HCT116 (cell line): ENCODE measurements around the gene DOCK10. TPM values are rescaled to one million over a fixed set of nuclear protein-coding genes. Genes with fewer than 3 reads are reported as not detected.

Experiments
- ATAC-seq: fragments of 200-7000 bp; cut with Tn5 transposase; 2 replicates; pipeline ENCODE4 v1.9.1; 2020; ENCODE audit warnings: mild to moderate bottlenecking, moderate library complexity
- BruUV-seq: library from RNA; stranded (reverse); fragments of 400-500 nt; replicated peaks from 2 replicates; lab custom pipeline; 2021; lab: Mats Ljungman, UMichigan
- CTCF ChIA-PET: fragments of 300-600 bp; sonication (Branson Sonifier 250); formaldehyde crosslinking; loops from one replicate; lab custom pipeline; 2021; ENCODE audit warnings: antibody characterized with exemption; lab: Charles Lee
- POLR2A ChIA-PET: fragments of 300-600, 350-600 bp; sonication (Branson Sonifier 250); formaldehyde crosslinking; loops from one replicate; lab custom pipeline; 2021; ENCODE audit warnings: antibody characterized with exemption; lab: Charles Lee
- RAD21 ChIA-PET, 2 experiments: fragments of 300-600 bp; sonication (Branson Sonifier 250); formaldehyde crosslinking; loops; one replicate each; lab custom pipeline; 2023; ENCODE audit warnings: low total read pairs in 2 of 2; ENCODE audit not compliant: uncharacterized antibody in 2 of 2, unreplicated experiment in 2 of 2, low non-redundant PET in 1 of 2; lab: Charles Lee
- DNase-seq: peaks from one replicate; pipeline ENCODE4 v3.0.0-alpha.2; 2010; ENCODE audit warnings: low read depth, low spot score
- H2AFZ ChIP-seq: fragments of 200-600 bp; shearing (Covaris generic), sonication (generic); 2 replicates; pipeline ENCODE4 v1.6.1; 2017; ENCODE audit warnings: low read depth, mixed run types, mixed read lengths, antibody characterized with exemption, low read length; ENCODE audit not compliant: poor library complexity, severe bottlenecking
- H3K27ac ChIP-seq: 2 replicates; pipeline ENCODE4 v1.5.1; 2012; ENCODE audit warnings: low read depth, low read length
- H3K27me3 ChIP-seq: fragments of 200-600 bp; sonication (generic); 2 replicates; pipeline ENCODE4 v1.6.1; 2016; ENCODE audit warnings: mixed run types, low read length, mixed read lengths; ENCODE audit not compliant: insufficient read depth
- H3K36me3 ChIP-seq, 2 experiments: fragments of 200-500 bp in 1 of 2; fragments of 200-600 bp in 1 of 2; sonication (Bioruptor generic) in 1 of 2; sonication (generic) in 1 of 2; 2 replicates each; pipeline versions ENCODE4 v1.5.1 to v1.6.1; 2014 to 2016; ENCODE audit warnings: low read length in 2 of 2, inconsistent platforms in 1 of 2, mixed read lengths in 1 of 2, mixed run types in 1 of 2; ENCODE audit not compliant: insufficient read depth in 2 of 2, control insufficient read depth in 1 of 2
- H3K4me1 ChIP-seq, 2 experiments: fragments of 200-600 bp in 1 of 2; sonication (generic) in 1 of 2; 2 replicates each; pipeline versions ENCODE4 v1.5.1 to v1.6.1; 2012 to 2017; ENCODE audit warnings: low read length in 2 of 2, inconsistent platforms in 1 of 2, mild to moderate bottlenecking in 1 of 2, mixed read lengths in 1 of 2, mixed run types in 1 of 2, moderate library complexity in 1 of 2; ENCODE audit not compliant: insufficient read depth in 2 of 2, control insufficient read depth in 1 of 2
- H3K4me2 ChIP-seq: fragments of 200-600 bp; sonication (generic); 2 replicates; pipeline ENCODE4 v1.6.1; 2017; ENCODE audit warnings: mixed run types, low read length, mixed read lengths
- H3K4me3 ChIP-seq, 2 experiments: fragments of 200-600 bp in 1 of 2; sonication (generic) in 1 of 2; replicated peaks in 1 of 2; 2 replicates each; pipeline ENCODE4 v1.5.1; 2011 to 2016; ENCODE audit warnings: low read length in 2 of 2, control low read depth in 1 of 2, low read depth in 1 of 2, mild to moderate bottlenecking in 1 of 2, mixed read lengths in 1 of 2, mixed run types in 1 of 2
- H3K79me2 ChIP-seq: fragments of 200-600 bp; sonication (generic); 2 replicates; pipeline ENCODE4 v1.6.1; 2017; ENCODE audit warnings: mild to moderate bottlenecking, mixed run types, low read length, moderate library complexity, mixed read lengths; ENCODE audit not compliant: insufficient read depth
- H3K9ac ChIP-seq: fragments of 200-600 bp; sonication (generic); 2 replicates; pipeline ENCODE4 v1.6.1; 2016; ENCODE audit warnings: low read length, mixed read lengths
- H3K9me2 ChIP-seq: fragments of 200-600 bp; sonication (generic), shearing (Covaris generic); 2 replicates; pipeline ENCODE4 v1.6.1; 2017; ENCODE audit warnings: mixed run types, mild to moderate bottlenecking, moderate library complexity; ENCODE audit not compliant: insufficient read depth
- H3K9me3 ChIP-seq, 2 experiments: fragments of 200-500 bp in 1 of 2; fragments of 200-600 bp in 1 of 2; sonication (Bioruptor generic) in 1 of 2; sonication (generic) in 1 of 2; 2 replicates each; pipeline ENCODE4 v1.6.1; 2014 to 2017; ENCODE audit warnings: low read length in 2 of 2, mixed read lengths in 2 of 2, inconsistent platforms in 1 of 2, low read depth in 1 of 2, mild to moderate bottlenecking in 1 of 2, mixed run types in 1 of 2, moderate library complexity in 1 of 2; ENCODE audit not compliant: control insufficient read depth in 1 of 2, insufficient read depth in 1 of 2
- H4K20me1 ChIP-seq: fragments of 200-600 bp; sonication (generic), shearing (Covaris generic); 2 replicates; pipeline ENCODE4 v1.6.1; 2017; ENCODE audit warnings: mixed run types, mild to moderate bottlenecking, moderate library complexity; ENCODE audit not compliant: insufficient read depth
- CBX3 ChIP-seq: IDR thresholded peaks from 2 replicates; pipeline ENCODE4 v1.6.1; 2012; ENCODE audit warnings: low read depth
- CEBPB ChIP-seq: IDR thresholded peaks from 2 replicates; pipeline ENCODE4 v1.6.1; 2012; ENCODE audit warnings: low read depth
- CTCF ChIP-seq, 3 experiments: fragments of 200-600 bp in 1 of 3; sonication (generic) in 1 of 3; IDR thresholded peaks in 2 of 3; conservative IDR thresholded peaks in 1 of 3; 2 replicates each; pipeline ENCODE4 v1.5.1; 2012 to 2017; ENCODE audit warnings: low read depth in 2 of 3, low read length in 2 of 3, antibody characterized with exemption in 1 of 3, borderline replicate concordance in 1 of 3, control low read depth in 1 of 3, mild to moderate bottlenecking in 1 of 3, mixed read lengths in 1 of 3, mixed run types in 1 of 3, moderate library complexity in 1 of 3; ENCODE audit not compliant: insufficient read depth in 1 of 3
- EZH2phosphoT487 ChIP-seq: fragments of 200-600 bp; IDR thresholded peaks from 2 replicates; pipeline ENCODE4 v1.6.1; 2018; ENCODE audit warnings: antibody characterized with exemption, borderline replicate concordance
- FOSL1 ChIP-seq: IDR thresholded peaks from 2 replicates; pipeline ENCODE4 v1.6.1; 2012; ENCODE audit warnings: low read depth
- POLR2A ChIP-seq: IDR thresholded peaks from 2 replicates; pipeline ENCODE4 v1.7.0; 2011; ENCODE audit warnings: borderline replicate concordance; ENCODE audit not compliant: insufficient read depth, insufficient read length; ENCODE audit errors: extremely low read depth
- RAD21 ChIP-seq: IDR thresholded peaks from 2 replicates; pipeline ENCODE4 v1.6.1; 2012; ENCODE audit warnings: low read depth, mild to moderate bottlenecking
- REST ChIP-seq: IDR thresholded peaks from 2 replicates; pipeline ENCODE4 v1.6.1; 2012; ENCODE audit warnings: low read depth
- SIN3A ChIP-seq: IDR thresholded peaks from 2 replicates; pipeline ENCODE4 v1.6.1; 2012; ENCODE audit warnings: low read depth
- SRF ChIP-seq: IDR thresholded peaks from 2 replicates; pipeline ENCODE4 v1.6.1; 2012; ENCODE audit warnings: low read depth
- TCF7L2 ChIP-seq: IDR thresholded peaks from 2 replicates; pipeline ENCODE4 v1.7.0; 2011; ENCODE audit warnings: borderline replicate concordance, inconsistent platforms; ENCODE audit not compliant: insufficient read depth, insufficient read length; ENCODE audit errors: extremely low read depth
- YY1 ChIP-seq: IDR thresholded peaks from 2 replicates; pipeline ENCODE4 v1.6.1; 2011; ENCODE audit warnings: low read length, low read depth, moderate library complexity, mild to moderate bottlenecking; ENCODE audit not compliant: insufficient replicate concordance; ENCODE audit errors: extremely low read depth
- ZFX ChIP-seq: fragments of 450-650 bp; IDR thresholded peaks from 2 replicates; pipeline ENCODE4 v1.6.1; 2017
- ZNF274 ChIP-seq: fragments of 200-500 bp; sonication (Bioruptor generic); IDR thresholded peaks from 2 replicates; pipeline ENCODE4 v1.6.1; 2014; ENCODE audit warnings: mild to moderate bottlenecking, low read depth, low read length, inconsistent platforms
- intact Hi-C: fragments of 100-400 bp; cut with micrococcal nuclease; formaldehyde crosslinking; loops from 2 replicates; pipeline ENCODE4 v1.10.0; 2022
- total RNA-seq: library from RNA; stranded (reverse); gene quantifications from one replicate; pipeline ENCODE4 v1.2.1, GENCODE V29; 2021; ENCODE audit not compliant: unreplicated experiment
- TF ChIP-seq, protein P1 (sequence below): IDR thresholded peaks from 2 replicates; pipeline ENCODE4 v1.6.1; 2012

DOCK10 gene
- total RNA-seq, 1 experiment from 2014 or later, result 0.54 TPM

GRCh38 chr2:224769489-224769888 is 272.8 kb downstream of the DOCK10 start:
- Histone ChIP-seq H3K9me3 (no peaks in the 10 kb centered on the region), H4K20me1 (no peaks in the 10 kb centered on the region), H3K9me2 (no peaks in the 10 kb centered on the region), H3K79me2 (no peaks in the 10 kb centered on the region), H3K9ac (no peak overlapping the region), H3K27me3 (no peaks in the 10 kb centered on the region), H2AFZ (no peak overlapping the region), H3K36me3 (no peaks in the 10 kb centered on the region), H3K4me2 (no peak overlapping the region), H3K27ac (no peak overlapping the region), H3K4me1 (no peaks in the 10 kb centered on the region), H3K4me3 (no peak overlapping the region)
- no TSS peak for BruUV-seq
- DNase-seq (no peak), ATAC-seq (no peak)
- ChIA-PET CTCF (no interaction called here), RAD21 (no interaction called here), POLR2A (no interaction called here)
- TF ChIP-seq, protein P1, sequence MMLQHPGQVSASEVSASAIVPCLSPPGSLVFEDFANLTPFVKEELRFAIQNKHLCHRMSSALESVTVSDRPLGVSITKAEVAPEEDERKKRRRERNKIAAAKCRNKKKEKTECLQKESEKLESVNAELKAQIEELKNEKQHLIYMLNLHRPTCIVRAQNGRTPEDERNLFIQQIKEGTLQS, result no peak
- TF ChIP-seq POLR2A (no peak), RAD21 (no peak), CBX3 (no peak), REST (no peak), ZFX (no peak), FOSL1 (no peak), SIN3A (no peak), YY1 (no peak), TCF7L2 (no peak), CTCF (IDR thresholded peaks at IDR 0.05 in 2 of 3, conservative IDR thresholded peaks at IDR 0.05 in 1 of 3; ENCODE audit: borderline replicate concordance in 1 of 3, insufficient read depth in 1 of 3, low read depth in 2 of 3, low read length in 2 of 3) (no peak), CEBPB (no peak), EZH2phosphoT487 (no peak), ZNF274 (no peak), SRF (no peak)
- intact Hi-C loops, result no loop called here
